VCaP (cell line): ENCODE data around the gene DLG4.

Experiments used
- H3K27ac ChIP-seq: fragments of 450-650 bp; 2 replicates; pipeline ENCODE4 v1.5.1; 2017
- TF ChIP-seq, protein P1 (sequence below): fragments of 450-650 bp; conservative IDR thresholded peaks from 2 replicates; pipeline ENCODE4 v1.5.1; 2017; ENCODE audit warnings: mild to moderate bottlenecking, moderate library complexity

The DLG4 gene

DNA sequence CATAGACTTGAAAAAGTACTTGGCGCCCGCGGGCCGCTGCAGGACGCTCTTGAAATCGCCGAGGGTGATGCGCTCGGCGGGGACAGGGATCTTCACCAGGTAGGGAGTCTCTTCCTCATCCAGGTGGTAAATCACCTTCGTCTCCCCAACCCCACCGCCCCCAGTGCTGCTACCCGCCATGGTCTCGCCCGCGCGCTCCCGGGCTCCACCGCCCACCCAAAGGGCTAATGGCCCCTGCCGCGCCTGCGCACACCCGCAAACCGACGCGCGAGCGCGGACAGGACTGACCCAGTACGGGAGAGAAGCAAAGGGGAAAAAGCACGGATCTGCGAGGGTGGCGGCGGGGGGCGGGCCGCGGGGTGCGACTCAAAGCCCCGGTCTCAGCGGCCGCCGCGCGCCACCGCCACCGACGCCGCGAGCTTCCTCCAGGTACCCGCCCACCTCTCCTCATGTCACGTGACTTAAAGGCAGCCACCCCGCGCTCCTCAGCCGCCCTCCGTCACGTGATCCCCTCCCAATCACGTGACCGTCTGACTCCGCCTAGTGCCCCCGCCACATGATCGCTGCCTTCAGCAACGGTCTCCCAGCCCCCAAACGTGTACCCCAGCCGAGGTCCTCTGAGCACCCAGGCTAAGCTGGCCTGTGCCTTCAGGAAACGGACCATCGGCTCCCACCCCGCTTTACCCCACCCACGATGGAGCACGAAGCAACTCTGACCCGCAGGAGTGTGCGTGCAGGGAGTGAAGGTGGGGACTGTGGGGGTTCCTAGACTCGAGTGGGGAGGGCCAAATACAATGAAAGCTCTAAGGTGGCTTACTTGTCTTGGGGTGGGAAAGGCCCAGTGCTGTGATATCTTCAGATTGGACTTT is 14.7 kb upstream of the DLG4 start, which contains the start of gene DVL2:
Gene DVL2 (minus strand): TSS at position 435 of the 869 bp plus-strand sequence. CDS start 255 bp downstream, at position 180.
- TF ChIP-seq, protein P1, sequence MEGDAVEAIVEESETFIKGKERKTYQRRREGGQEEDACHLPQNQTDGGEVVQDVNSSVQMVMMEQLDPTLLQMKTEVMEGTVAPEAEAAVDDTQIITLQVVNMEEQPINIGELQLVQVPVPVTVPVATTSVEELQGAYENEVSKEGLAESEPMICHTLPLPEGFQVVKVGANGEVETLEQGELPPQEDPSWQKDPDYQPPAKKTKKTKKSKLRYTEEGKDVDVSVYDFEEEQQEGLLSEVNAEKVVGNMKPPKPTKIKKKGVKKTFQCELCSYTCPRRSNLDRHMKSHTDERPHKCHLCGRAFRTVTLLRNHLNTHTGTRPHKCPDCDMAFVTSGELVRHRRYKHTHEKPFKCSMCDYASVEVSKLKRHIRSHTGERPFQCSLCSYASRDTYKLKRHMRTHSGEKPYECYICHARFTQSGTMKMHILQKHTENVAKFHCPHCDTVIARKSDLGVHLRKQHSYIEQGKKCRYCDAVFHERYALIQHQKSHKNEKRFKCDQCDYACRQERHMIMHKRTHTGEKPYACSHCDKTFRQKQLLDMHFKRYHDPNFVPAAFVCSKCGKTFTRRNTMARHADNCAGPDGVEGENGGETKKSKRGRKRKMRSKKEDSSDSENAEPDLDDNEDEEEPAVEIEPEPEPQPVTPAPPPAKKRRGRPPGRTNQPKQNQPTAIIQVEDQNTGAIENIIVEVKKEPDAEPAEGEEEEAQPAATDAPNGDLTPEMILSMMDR: no peak
- H3K27ac ChIP-seq: peak within 1 kb of the TSS; percentile 81

DNA sequence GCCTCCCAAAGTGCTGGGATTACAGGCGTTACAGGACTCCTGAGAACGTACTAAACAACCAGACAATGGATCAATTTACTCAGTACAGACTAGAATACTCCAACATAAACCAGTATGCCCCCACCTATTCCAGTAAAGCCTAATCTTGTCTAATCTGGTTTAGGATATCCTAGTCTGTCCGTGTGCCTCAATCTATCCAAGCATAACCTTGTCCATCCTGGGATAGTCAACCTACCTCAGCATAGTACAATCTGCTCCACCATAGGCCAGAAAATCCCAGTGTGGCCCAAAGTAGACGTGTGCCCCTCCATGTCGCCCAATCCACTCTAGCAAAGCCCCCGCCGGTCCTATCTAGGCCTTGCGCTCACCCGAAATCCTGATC is 14.1 kb upstream of the DLG4 start:
- TF ChIP-seq, protein P1: no peak
- H3K27ac ChIP-seq: peak overlapping the region; percentile 81

DNA sequence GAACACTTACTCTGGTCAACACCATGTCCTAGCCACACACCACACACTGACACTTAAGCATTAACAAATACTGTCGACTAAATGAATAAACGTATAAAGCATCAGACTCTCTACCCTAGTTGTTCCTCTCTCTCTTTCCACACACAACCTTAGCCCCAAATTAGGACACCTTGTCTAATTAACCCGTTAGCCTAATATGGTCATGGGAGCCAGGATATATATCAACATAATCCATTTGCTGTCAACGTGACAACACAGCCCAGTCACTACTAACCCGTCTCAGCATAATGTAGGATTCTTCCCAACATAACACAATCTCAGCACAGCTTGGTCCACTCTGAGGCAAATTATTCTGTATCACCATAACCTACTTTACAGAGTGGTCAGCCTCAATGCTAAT is 12.5 kb upstream of the DLG4 start:
- no peak overlapping the region for H3K27ac ChIP-seq
- TF ChIP-seq, protein P1: no peak

DNA sequence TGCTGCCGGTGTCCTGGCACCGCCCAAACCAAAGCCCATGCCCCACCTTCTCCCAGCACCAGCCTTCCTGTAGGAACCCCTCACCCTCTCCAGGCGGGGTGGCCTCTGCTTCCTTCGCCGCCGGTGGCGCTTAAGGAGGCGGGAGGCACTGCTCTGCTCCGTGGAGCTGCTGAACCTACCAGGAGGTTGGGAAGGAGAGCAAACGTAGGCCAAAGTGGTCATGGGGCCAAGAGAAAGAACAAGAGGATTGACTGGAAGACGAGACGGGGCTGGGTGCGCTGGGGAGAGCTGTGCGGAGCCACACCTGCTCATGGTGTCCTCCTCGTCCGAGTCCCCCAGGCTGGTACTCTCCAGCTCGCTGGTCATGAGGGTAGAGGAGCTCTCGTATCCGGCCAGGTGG is 9.9 kb upstream of the DLG4 start:
- TF ChIP-seq, protein P1: no peak
- H3K27ac ChIP-seq: no peak overlapping the region

DNA sequence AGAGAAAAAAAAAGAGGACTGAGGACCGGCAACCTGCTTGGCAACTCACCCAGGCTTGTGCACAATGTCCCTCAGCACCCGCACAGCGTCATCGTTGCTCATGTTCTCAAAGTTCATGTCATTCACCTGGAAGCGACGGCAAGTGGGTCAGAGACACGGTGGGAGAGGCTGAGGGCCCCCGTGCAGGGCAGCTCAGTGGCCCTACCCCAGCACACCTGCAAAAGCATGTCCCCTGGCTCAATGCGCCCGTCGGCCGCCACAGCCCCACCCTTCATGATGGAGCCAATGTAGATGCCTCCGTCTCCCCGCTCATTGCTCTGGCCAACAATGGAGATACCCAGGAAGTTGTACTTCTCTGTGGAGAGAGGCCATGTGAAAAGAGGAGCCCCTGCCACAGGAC is 9.3 kb upstream of the DLG4 start:
- no peak overlapping the region for H3K27ac ChIP-seq
- TF ChIP-seq, protein P1: no peak

DNA sequence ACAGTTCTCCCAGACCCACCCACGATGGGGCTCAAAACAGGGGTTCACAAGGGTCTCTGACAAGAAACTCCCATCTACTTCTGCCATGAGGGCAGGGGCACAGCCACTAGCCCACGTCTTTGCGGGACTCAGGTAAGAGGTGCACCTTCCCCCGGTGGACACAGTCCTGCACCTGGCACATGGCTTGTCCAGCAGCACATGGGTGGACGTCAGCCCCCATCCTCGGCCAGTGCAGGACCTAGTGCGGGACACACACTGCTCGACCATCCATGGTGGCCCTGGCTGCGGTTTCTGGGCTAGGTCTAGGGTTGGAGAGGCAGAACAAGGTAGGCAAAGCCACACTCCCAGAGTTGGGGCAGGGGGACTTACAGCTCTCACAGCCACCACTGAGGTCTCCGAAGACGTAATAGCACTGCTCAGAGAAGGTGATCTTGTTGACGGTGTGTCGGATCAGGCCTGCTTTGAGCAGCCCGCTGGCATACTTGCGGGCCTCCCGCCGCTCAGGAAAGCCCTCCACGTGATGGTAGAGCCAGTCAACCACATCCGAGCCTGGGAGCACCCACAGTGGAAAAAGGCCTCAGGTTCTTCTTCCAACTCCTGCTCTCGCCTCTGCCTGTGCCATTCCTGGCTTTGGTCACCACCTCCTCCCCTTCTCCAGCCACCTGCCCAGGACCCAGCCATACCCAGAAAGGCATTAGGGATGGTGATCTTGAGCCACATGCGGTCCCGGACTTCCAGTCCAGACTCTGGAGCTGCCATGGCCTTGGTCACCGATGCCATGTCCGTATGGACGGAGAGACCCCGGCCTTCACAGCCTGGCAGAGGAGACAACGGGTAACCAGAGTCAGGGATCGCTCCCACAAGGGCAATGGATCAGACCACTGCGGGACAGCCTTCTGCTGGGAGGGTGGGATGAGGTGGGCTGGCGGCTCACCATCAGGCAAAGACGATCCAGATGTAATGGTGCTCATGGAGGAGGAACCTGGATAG is 7.4 kb upstream of the DLG4 start:
- no peak overlapping the region for H3K27ac ChIP-seq
- TF ChIP-seq, protein P1: no peak
